ENCODE results near the gene ADORA1.

ADORA1 gene

GRCh38 chr1:203127666-203128430 lies at the start of gene ADORA1:
Gene ADORA1 (plus strand): TSS chr1:203127726. CDS start chr1:203128842, 1,116 bp downstream.
- peak in 1 of 2 experiments; percentile 28 for DNase-seq

GRCh38 chr1:203077956-203078355 lies 49.6 kb upstream of the ADORA1 start:
- no peak for DNase-seq

GRCh38 chr1:203078478-203078877 lies 49.0 kb upstream of the ADORA1 start:
- DNase-seq, result no peak

GRCh38 chr1:203080456-203080855 lies 47.1 kb upstream of the ADORA1 start:
- no peak for DNase-seq

GRCh38 chr1:203081465-203082230 lies 45.9 kb upstream of the ADORA1 start:
- DNase-seq, result no peak

GRCh38 chr1:203082231-203082505 lies 45.4 kb upstream of the ADORA1 start:
- no peak for DNase-seq

GRCh38 chr1:203082571-203083462 lies 44.7 kb upstream of the ADORA1 start:
- DNase-seq, result no peak

GRCh38 chr1:203083463-203083921 lies 44.0 kb upstream of the ADORA1 start:
- no peak for DNase-seq

- DNase-seq, result no peak
Observed at GRCh38 chr1:203084588-203085527, 42.7 kb upstream of the ADORA1 start.

- peak; percentile 91 to 96 for DNase-seq
Observed at GRCh38 chr1:203085528-203086406, 41.8 kb upstream of the ADORA1 start, which contains the start of gene MYOG. Gene MYOG (minus strand): TSS chr1:203086012. CDS start chr1:203085961, 51 bp downstream.

- no peak for DNase-seq
Observed at GRCh38 chr1:203086992-203087763, 40.3 kb upstream of the ADORA1 start.

- DNase-seq, result no peak
Observed at GRCh38 chr1:203088441-203088840, 39.1 kb upstream of the ADORA1 start.

- no peak for DNase-seq
Observed at GRCh38 chr1:203089001-203089650, 38.4 kb upstream of the ADORA1 start.

GRCh38 chr1:203089651-203090045 lies 37.9 kb upstream of the ADORA1 start:
- peak; percentile 75 to 91 for DNase-seq

GRCh38 chr1:203090421-203091198 lies 36.9 kb upstream of the ADORA1 start:
- DNase-seq, result no peak

GRCh38 chr1:203091199-203091477 lies 36.4 kb upstream of the ADORA1 start:
- DNase-seq, result no peak

GRCh38 chr1:203091761-203092330 lies 35.7 kb upstream of the ADORA1 start:
- no peak for DNase-seq

GRCh38 chr1:203093754-203094410 lies 33.6 kb upstream of the ADORA1 start:
- DNase-seq, result no peak

All from NCI-H524 (cell line).